SKM-1 treated with dmso at 0.1 percent for 144 hours (cell line): ENCODE results near the gene UGP2.
A peak's percentile ranks its signal among the peaks of the same experiment; 100 is the strongest.

ENCODE experiments used
- DNase-seq: peaks from one replicate; lab custom pipeline; 2025; ENCODE audit not compliant: unreplicated experiment; lab: John Stamatoyannopoulos, UW

The UGP2 gene

GRCh38 chr2:63863707-63864106 lies 22.0 kb downstream of the UGP2 start:
- DNase-seq, result no peak

- DNase-seq, result no peak
Measured at GRCh38 chr2:63865159-63865799, 23.6 kb downstream of the UGP2 start.

GRCh38 chr2:63866009-63866709 lies 24.5 kb downstream of the UGP2 start:
- DNase-seq, result no peak

GRCh38 chr2:63870679-63871078 lies 29.0 kb downstream of the UGP2 start:
- DNase-seq, result no peak

GRCh38 chr2:63871864-63872263 lies 30.2 kb downstream of the UGP2 start:
- no peak for DNase-seq

- DNase-seq, result no peak
Measured at GRCh38 chr2:63872571-63873328, 31.1 kb downstream of the UGP2 start.

- no peak for DNase-seq
Measured at GRCh38 chr2:63874204-63875130, 32.8 kb downstream of the UGP2 start.

- DNase-seq, result no peak
Measured at GRCh38 chr2:63875131-63875527, 33.4 kb downstream of the UGP2 start.

- no peak for DNase-seq
Measured at GRCh38 chr2:63875559-63876245, 34.0 kb downstream of the UGP2 start.

GRCh38 chr2:63876311-63876710 lies 34.6 kb downstream of the UGP2 start:
- no peak for DNase-seq

- DNase-seq, result no peak
Measured at GRCh38 chr2:63878486-63878885, 36.8 kb downstream of the UGP2 start.

- no peak for DNase-seq
Measured at GRCh38 chr2:63879876-63880433, 38.3 kb downstream of the UGP2 start.

- DNase-seq, result no peak
Measured at GRCh38 chr2:63880625-63881024, 38.9 kb downstream of the UGP2 start.

GRCh38 chr2:63881205-63881604 lies 39.5 kb downstream of the UGP2 start:
- DNase-seq, result no peak

- no peak for DNase-seq
Measured at GRCh38 chr2:63882395-63883105, 40.9 kb downstream of the UGP2 start.

- no peak for DNase-seq
Measured at GRCh38 chr2:63886445-63886844, 44.7 kb downstream of the UGP2 start.

- DNase-seq, result no peak
Measured at GRCh38 chr2:63888053-63888452, 46.4 kb downstream of the UGP2 start.

- peak; percentile 13 for DNase-seq
Measured at GRCh38 chr2:63888490-63889402, 47.0 kb downstream of the UGP2 start.
